Heart left ventricle (tissue), 16 donors: Measurements from ENCODE around the gene RALGAPA1. TPM values are rescaled to one million over a fixed set of nuclear protein-coding genes. Genes with fewer than 3 reads are reported as not detected.

Experiments
- ATAC-seq, 4 donors: fragments of 200-7000 bp; cut with Tn5 transposase; one replicate each; pipeline ENCODE4 v1.9.1; 2020 to 2022; ENCODE audit warnings: moderate library complexity in 4 of 4, mild to moderate bottlenecking in 3 of 4, moderate number of reproducible peaks in 1 of 4
- DNase-seq, 5 donors: peaks; one replicate each; pipeline ENCODE4 v3.0.0-alpha.2; 2020
- H3K27ac ChIP-seq, 12 donors: fragments of 200-600 bp; sonication (generic) in 4 of 12; one replicate each; pipeline versions ENCODE4 v1.5.0 to v1.8.0; 2016 to 2022; ENCODE audit warnings: mild to moderate bottlenecking in 2 of 12
- H3K27me3 ChIP-seq, 9 donors: fragments of 200-600 bp; sonication (generic) in 2 of 9; one replicate each; pipeline versions ENCODE4 v1.5.1 to v1.8.0; 2016 to 2022; ENCODE audit warnings: mild to moderate bottlenecking in 3 of 9
- H3K36me3 ChIP-seq, 9 donors: fragments of 200-600 bp; sonication (generic) in 2 of 9; one replicate each; pipeline versions ENCODE4 v1.5.0 to v1.8.0; 2018 to 2022; ENCODE audit warnings: mild to moderate bottlenecking in 2 of 9
- H3K4me1 ChIP-seq, 12 donors: fragments of 200-600 bp; sonication (generic) in 4 of 12; one replicate each; pipeline versions ENCODE4 v1.5.0 to v1.8.0; 2016 to 2022; ENCODE audit warnings: mild to moderate bottlenecking in 3 of 12
- H3K4me3 ChIP-seq, 12 donors: fragments of 200-600 bp; sonication (generic) in 4 of 12; one replicate each; pipeline versions ENCODE4 v1.5.0 to v1.8.0; 2017 to 2022; ENCODE audit warnings: mild to moderate bottlenecking in 9 of 12, moderate library complexity in 4 of 12
- H3K9me3 ChIP-seq, 12 donors: fragments of 200-600 bp; sonication (generic) in 4 of 12; one replicate each; pipeline versions ENCODE4 v1.5.0 to v1.8.0; 2016 to 2022; ENCODE audit warnings: mild to moderate bottlenecking in 1 of 12
- CTCF ChIP-seq, 12 donors: fragments of 200-600 bp; sonication (generic) in 4 of 12; IDR thresholded peaks; one replicate each; pipeline versions ENCODE4 v1.5.0 to v1.8.0; 2018 to 2022; ENCODE audit warnings: antibody characterized with exemption in 12 of 12, mild to moderate bottlenecking in 5 of 12
- POLR2A ChIP-seq, 2 donors: fragments of 450-650 bp; IDR thresholded peaks; one replicate each; pipeline ENCODE4 v1.6.1; 2017; ENCODE audit warnings: antibody characterized with exemption in 2 of 2, mild to moderate bottlenecking in 2 of 2, moderate library complexity in 2 of 2
- WGBS, 4 donors: extraction: QIAGEN DNeasy Blood & Tissue Kit in 2 of 4; methylation state at CpG; one replicate each; pipeline versions ENCODE4 v1.1.5 to v1.1.7; 2013 to 2018; 5-methylcytosine and 5-hydroxymethylcytosine counted together
- intact Hi-C, 10 donors: fragments of 100-400 bp; cut with DNase I; formaldehyde crosslinking; loops; one replicate each; pipeline versions ENCODE4 v1.11.1 to v1.14.2; 2022
- polyA plus RNA-seq, 2 donors: library from polyadenylated mRNA; stranded (reverse); fragments of 200-250 nt; gene quantifications; one replicate each; pipeline ENCODE4 v1.2.3, GENCODE V29; 2013
- total RNA-seq, 9 donors: library from RNA; depleted of rRNA in 2 of 9; stranded (reverse); fragments of >200 nt in 2 of 9; fragmentation: NEBNext Ultra II Directional in 3 of 9; extraction: Animal tissue kit (Norgen Biotek cat#: 25700) in 3 of 9; gene quantifications; one replicate each; pipeline versions ENCODE4 v1.1.0 to v1.2.4, GENCODE V29; 2016 to 2023
- donor health status: ischemic (EF 13 %, LVEDD 7.1; RV severe dilation, severe dysfunction).
- donor health status: healthy with polysubstance abuse.
- donor health status: DM: no; HTN: yes; CAD: no.
- donor health status: DM: no; HTN: no; CAD: no.
- donor health status: ischemic (EF 25% LVEDD 6.9; RV normal size, moderate dysfunction).
- donor health status: ischemic (EF 25% LVEDD 5.7; RV mildly dilated, moderate dysfunction).
- donor health status: healthy.
- donor health status: DM: yes; HTN: yes; CAD: no.
- donor health status: ischemic (EF 35%, LVEDD 5.7; RV mildly dilated, moderate dysfunction).
- donor health status: nonischemic (EF 11% LVEDD 7.7; RV severe dilation, severe dysfunction).
- donor health status: DM: yes; HTN: yes; CAD: no.
- donor health status: PGD.
- donor health status: ischemic (EF 29% LVEDD 5.4; RV normal size, mild dysfunction).
- donor health status: nonischemic (EF 23%, LVEDD 6.1; RV moderate dilation, normal function).

Gene RALGAPA1
- total and polyA plus RNA-seq, 11 donors = 9.9 to 43.0 (median 27.8) TPM

GRCh38 chr14:35760143-35760542 is 49.0 kb downstream of the RALGAPA1 start:
- DNase-seq = no peak
- Histone ChIP-seq H3K4me1 (no peaks in the 10 kb centered on the region), H3K27ac (no peak overlapping the region), H3K9me3 (no peaks in the 10 kb centered on the region), H3K4me3 (no peak overlapping the region), H3K36me3 (peaks cover 0 to 80% (median 38%) of the 10 kb centered on the region in 9 donors), H3K27me3 (no peaks in the 10 kb centered on the region)
- intact Hi-C loops = no loop called here
- WGBS, 4 donors = 98 to 100% (median 100%) methylated on average over 1 of the region's 1 CpG
- no peak for ATAC-seq
- no peak for TF ChIP-seq CTCF (IDR thresholded peaks at IDR 0.05)
- TF ChIP-seq POLR2A (IDR thresholded peaks at IDR 0.05) = no peak

- DNase-seq (no peak), ATAC-seq (no peak)
- TF ChIP-seq CTCF (IDR thresholded peaks at IDR 0.05) = no peak
- TF ChIP-seq POLR2A (IDR thresholded peaks at IDR 0.05) = no peak
- H3K4me1 ChIP-seq = no peaks in the 10 kb centered on the region
- H3K9me3 ChIP-seq = peaks cover 0 to 5% (median 0%) of the 10 kb centered on the region in 12 donors
- intact Hi-C loops = no loop called here
- H3K36me3 ChIP-seq = peaks cover 0 to 89% (median 51%) of the 10 kb centered on the region in 9 donors
- WGBS, 4 donors = 88 to 96% (median 93%) methylated on average over 3 of the region's 3 CpGs
- H3K27ac ChIP-seq = no peak overlapping the region
- no peaks in the 10 kb centered on the region for H3K27me3 ChIP-seq
- no peak overlapping the region for H3K4me3 ChIP-seq
Observed at GRCh38 chr14:35758523-35759129, 50.5 kb downstream of the RALGAPA1 start.

- H3K36me3 ChIP-seq = peaks cover 0 to 100% (median 74%) of the 10 kb centered on the region in 9 donors
- DNase-seq = no peak
- H3K4me1 ChIP-seq = no peaks in the 10 kb centered on the region
- H3K9me3 ChIP-seq = peaks cover 0 to 5% (median 0%) of the 10 kb centered on the region in 12 donors
- no peak overlapping the region for H3K4me3 ChIP-seq
- TF ChIP-seq CTCF (IDR thresholded peaks at IDR 0.05) (no peak), POLR2A (IDR thresholded peaks at IDR 0.05) (no peak)
- H3K27ac ChIP-seq = no peak overlapping the region
- intact Hi-C loops = no loop called here
- H3K27me3 ChIP-seq = no peaks in the 10 kb centered on the region
- no peak for ATAC-seq
Observed at GRCh38 chr14:35754671-35755070, 54.4 kb downstream of the RALGAPA1 start.

- no peak for DNase-seq
- peaks cover 0 to 100% (median 74%) of the 10 kb centered on the region in 9 donors for H3K36me3 ChIP-seq
Observed at GRCh38 chr14:35752380-35752779, 56.7 kb downstream of the RALGAPA1 start.

More at GRCh38 chr14:35752380-35752779, 56.7 kb downstream of the RALGAPA1 start:
- H3K4me3 ChIP-seq = no peak overlapping the region
- no peak for ATAC-seq
- no peak overlapping the region for H3K27ac ChIP-seq
- H3K9me3 ChIP-seq = peaks cover 0 to 5% (median 0%) of the 10 kb centered on the region in 12 donors
- intact Hi-C loops = no loop called here
- no peak for TF ChIP-seq CTCF (IDR thresholded peaks at IDR 0.05)
- no peak for TF ChIP-seq POLR2A (IDR thresholded peaks at IDR 0.05)
- H3K4me1 ChIP-seq = no peaks in the 10 kb centered on the region
- no peaks in the 10 kb centered on the region for H3K27me3 ChIP-seq
- 82 to 94% (median 88%) methylated on average over 3 of the region's 3 CpGs for WGBS, 4 donors
